Activated CD4-positive, alpha-beta T cell treated with anti-CD3 and anti-CD28 coated beads, Interleukin-2, amount 10 ng/mL, durations not matched to agents 7 days and 5 days (primary cell): ENCODE results near the gene MARCHF9. TPM values are rescaled to one million over a fixed set of nuclear protein-coding genes. Genes with fewer than 3 reads are reported as not detected.

Source experiments
- microRNA-seq: library from miRNA; unstranded; fragments of <30 nt; microRNA quantifications from one replicate; pipeline ENCODE4 v1.2.0, GENCODE V29; 2021; ENCODE audit warnings: borderline microRNAs expressed, borderline replicate concordance
- total RNA-seq, 2 experiments: library from RNA; stranded (reverse); gene quantifications; one replicate each; pipeline ENCODE4 v1.2.3, GENCODE V29; 2021

MARCHF9 gene
- total RNA-seq, 2 experiments from 2014 or later = 23.7 to 27.2 TPM

Small RNA genes lying within 50 kb of the gene (microRNA-seq; reads per million reads assigned to microRNA genes)
- gene MIR6759 = not detected

Other genes starting within 250 kb of the MARCHF9 start
- gene DDIT3, start 234.6 kb upstream of the MARCHF9 start, total RNA-seq = 10 to 100 TPM; 10.5 to 11.4 TPM
- gene MBD6, start 232.3 kb upstream of the MARCHF9 start, total RNA-seq = 10 to 100 TPM; 66.0 to 80.1 TPM
- gene DCTN2, start 207.9 kb upstream of the MARCHF9 start, total RNA-seq = 10 to 100 TPM; 79.3 to 80.5 TPM
- gene KIF5A, start 205.1 kb upstream of the MARCHF9 start, total RNA-seq = under 1 TPM; 0.64 to 0.89 TPM
- 10 to 100 TPM; 17.9 to 20.4 TPM for gene PIP4K2C, start 163.9 kb upstream of the MARCHF9 start, total RNA-seq
- 10 to 100 TPM; 15.5 to 16.5 TPM for gene DTX3, start 150.3 kb upstream of the MARCHF9 start, total RNA-seq
- gene ARHGEF25, start 143.7 kb upstream of the MARCHF9 start, total RNA-seq = under 1 TPM; 0.25 to 0.42 TPM
- under 1 TPM; 0.62 to 0.77 TPM for gene B4GALNT1, start 121.9 kb upstream of the MARCHF9 start, total RNA-seq
- 100 to 1,000 TPM; 138 to 142 TPM for gene OS9, start 61.0 kb upstream of the MARCHF9 start, total RNA-seq
- 10 to 100 TPM; 72.6 to 73.3 TPM for gene AGAP2, start 16.4 kb upstream of the MARCHF9 start, total RNA-seq
- 10 to 100 TPM; 18.6 to 22.3 TPM for gene TSPAN31, start 10.1 kb upstream of the MARCHF9 start, total RNA-seq
- gene CDK4, start 2.8 kb upstream of the MARCHF9 start, total RNA-seq = 100 to 1,000 TPM in 1 of 2 experiments, 10 to 100 TPM in 1; 84.4 to 104 TPM
- 1 to 10 TPM; 1.9 to 2.3 TPM for gene CYP27B1, start 12.0 kb downstream of the MARCHF9 start, total RNA-seq
- 10 to 100 TPM; 13.4 to 17.2 TPM for gene METTL1, start 17.0 kb downstream of the MARCHF9 start, total RNA-seq
- 1 to 10 TPM; 2.8 to 3.0 TPM for gene EEF1AKMT3, start 17.5 kb downstream of the MARCHF9 start, total RNA-seq
- gene TSFM, start 27.7 kb downstream of the MARCHF9 start, total RNA-seq = 10 to 100 TPM; 23.6 to 29.7 TPM
- 1 to 10 TPM; 3.5 to 3.6 TPM for gene AVIL, start 63.6 kb downstream of the MARCHF9 start, total RNA-seq
- gene CTDSP2, start 91.6 kb downstream of the MARCHF9 start, total RNA-seq = 100 to 1,000 TPM; 144 to 156 TPM
- gene ATP23, start 186.5 kb downstream of the MARCHF9 start, total RNA-seq = 10 to 100 TPM; 15.9 to 19.1 TPM